ENCODE results near the gene SETDB1.

SETDB1 gene

DNA sequence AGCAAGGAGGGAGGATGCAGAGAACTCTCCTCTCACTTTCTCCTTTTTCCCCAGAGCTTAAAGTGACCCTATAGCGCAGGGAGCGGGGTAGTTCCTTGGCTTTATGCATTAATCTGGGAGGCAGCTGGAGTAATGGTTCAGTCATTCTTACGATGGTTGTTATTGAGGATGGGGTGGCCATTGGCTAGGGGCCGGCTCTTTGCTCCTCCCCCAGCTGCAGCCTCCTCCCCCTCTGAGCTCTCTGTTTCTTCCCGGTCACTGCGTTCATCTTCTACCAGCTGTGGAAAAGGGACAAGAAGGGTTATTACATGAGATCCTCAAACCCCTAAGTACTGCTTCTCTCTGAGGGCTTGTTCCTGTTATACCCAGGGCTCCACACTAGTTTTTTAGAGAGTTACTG is 39.8 kb downstream of the SETDB1 start:
- Histone ChIP-seq H3K36me3 (ENCODE audit: insufficient read depth, low read length) (peaks cover 72% of the 10 kb centered on the region), H3K27me3 (ENCODE audit: insufficient read depth, low read length, poor library complexity, severe bottlenecking) (no peaks in the 10 kb centered on the region), H3K4me1 (ENCODE audit: insufficient read depth, low read length, poor library complexity, severe bottlenecking) (peaks cover 10% of the 10 kb centered on the region), H4K20me1 (ENCODE audit: insufficient read depth, low read length, poor library complexity, severe bottlenecking) (peaks cover 42% of the 10 kb centered on the region), H2AFZ (ENCODE audit: low read length) (no peak overlapping the region), H3K79me2 (ENCODE audit: insufficient read depth, low read length) (peaks cover 36% of the 10 kb centered on the region), H3K9ac (ENCODE audit: low read depth, low read length, poor library complexity, severe bottlenecking) (no peak overlapping the region), H3K4me2 (ENCODE audit: low read depth, low read length, poor library complexity, severe bottlenecking) (no peak overlapping the region), H3K4me3 (ENCODE audit: low read length, poor library complexity, severe bottlenecking) (no peak overlapping the region), H3K9me3 (ENCODE audit: insufficient read depth, low read depth, low read length) (no peaks in the 10 kb centered on the region), H3K9me2 (replicated peaks; ENCODE audit: low read depth, low read length) (no peaks in the 10 kb centered on the region), H3F3A (ENCODE audit: low read depth) (no peaks in the 10 kb centered on the region; the same call in 1 of the 2 replicates)
- TF ChIP-seq EZH2phosphoT487 (IDR thresholded peaks at IDR 0.05; ENCODE audit: borderline replicate concordance) = no peak
- TF ChIP-seq, protein P1, sequence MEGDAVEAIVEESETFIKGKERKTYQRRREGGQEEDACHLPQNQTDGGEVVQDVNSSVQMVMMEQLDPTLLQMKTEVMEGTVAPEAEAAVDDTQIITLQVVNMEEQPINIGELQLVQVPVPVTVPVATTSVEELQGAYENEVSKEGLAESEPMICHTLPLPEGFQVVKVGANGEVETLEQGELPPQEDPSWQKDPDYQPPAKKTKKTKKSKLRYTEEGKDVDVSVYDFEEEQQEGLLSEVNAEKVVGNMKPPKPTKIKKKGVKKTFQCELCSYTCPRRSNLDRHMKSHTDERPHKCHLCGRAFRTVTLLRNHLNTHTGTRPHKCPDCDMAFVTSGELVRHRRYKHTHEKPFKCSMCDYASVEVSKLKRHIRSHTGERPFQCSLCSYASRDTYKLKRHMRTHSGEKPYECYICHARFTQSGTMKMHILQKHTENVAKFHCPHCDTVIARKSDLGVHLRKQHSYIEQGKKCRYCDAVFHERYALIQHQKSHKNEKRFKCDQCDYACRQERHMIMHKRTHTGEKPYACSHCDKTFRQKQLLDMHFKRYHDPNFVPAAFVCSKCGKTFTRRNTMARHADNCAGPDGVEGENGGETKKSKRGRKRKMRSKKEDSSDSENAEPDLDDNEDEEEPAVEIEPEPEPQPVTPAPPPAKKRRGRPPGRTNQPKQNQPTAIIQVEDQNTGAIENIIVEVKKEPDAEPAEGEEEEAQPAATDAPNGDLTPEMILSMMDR (conservative IDR thresholded peaks at IDR 0.05; ENCODE audit: low read length) = no peak

DNA sequence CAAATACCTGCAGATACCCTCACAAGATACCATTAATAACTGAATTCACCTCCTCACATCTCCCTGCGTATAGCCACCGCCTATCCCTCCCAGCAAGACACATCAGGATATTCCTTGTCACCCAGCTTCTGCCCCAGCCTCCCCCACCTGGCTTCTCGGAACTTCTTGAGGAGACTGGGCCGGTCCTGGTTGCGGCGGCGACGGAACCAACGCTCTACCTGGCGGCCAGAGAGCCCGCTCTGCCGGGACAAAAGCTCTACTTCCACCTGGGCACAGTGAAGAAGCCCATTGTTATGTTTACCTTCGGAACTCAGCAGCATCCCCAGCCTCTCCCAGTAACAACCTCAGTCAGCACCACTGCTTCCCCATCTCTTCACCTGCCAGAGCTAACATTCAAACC is 41.8 kb downstream of the SETDB1 start:
- Histone ChIP-seq H3K4me3 (ENCODE audit: low read length, poor library complexity, severe bottlenecking) (no peak overlapping the region), H3K9ac (ENCODE audit: low read depth, low read length, poor library complexity, severe bottlenecking) (no peak overlapping the region), H2AFZ (ENCODE audit: low read length) (no peak overlapping the region), H3K4me2 (ENCODE audit: low read depth, low read length, poor library complexity, severe bottlenecking) (peak overlapping the region; percentile 11), H4K20me1 (ENCODE audit: insufficient read depth, low read length, poor library complexity, severe bottlenecking) (peaks cover 61% of the 10 kb centered on the region), H3K4me1 (ENCODE audit: insufficient read depth, low read length, poor library complexity, severe bottlenecking) (peaks cover 29% of the 10 kb centered on the region), H3K9me2 (replicated peaks; ENCODE audit: low read depth, low read length) (no peaks in the 10 kb centered on the region), H3K9me3 (ENCODE audit: insufficient read depth, low read depth, low read length) (no peaks in the 10 kb centered on the region), H3K27me3 (ENCODE audit: insufficient read depth, low read length, poor library complexity, severe bottlenecking) (no peaks in the 10 kb centered on the region), H3K79me2 (ENCODE audit: insufficient read depth, low read length) (peaks cover 55% of the 10 kb centered on the region), H3K36me3 (ENCODE audit: insufficient read depth, low read length) (peaks cover 57% of the 10 kb centered on the region), H3F3A (ENCODE audit: low read depth) (no peaks in the 10 kb centered on the region)
- TF ChIP-seq, protein P1 (conservative IDR thresholded peaks at IDR 0.05; ENCODE audit: low read length) = no peak
- TF ChIP-seq EZH2phosphoT487 (IDR thresholded peaks at IDR 0.05; ENCODE audit: borderline replicate concordance) = no peak

DNA sequence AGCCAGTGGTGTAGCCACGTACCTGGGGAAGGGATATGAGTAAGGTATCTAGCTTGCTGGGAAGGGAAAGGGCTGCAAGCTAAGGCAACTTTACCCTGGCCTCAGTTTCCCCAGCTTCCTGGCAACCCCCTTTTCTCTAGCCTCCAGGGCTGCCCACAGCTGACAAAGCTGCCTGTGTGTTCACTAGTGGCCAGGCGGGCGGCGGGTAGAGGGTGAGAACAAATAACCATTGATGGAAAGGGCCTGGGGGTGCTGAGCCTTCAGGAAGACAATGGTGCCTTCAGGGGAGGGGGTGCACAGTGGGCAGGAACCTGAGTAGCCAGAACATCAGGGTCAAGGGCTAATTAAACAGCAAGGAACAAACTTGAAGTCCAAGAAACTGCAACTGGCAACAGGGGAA is 42.3 kb downstream of the SETDB1 start:
- Histone ChIP-seq H3K4me1 (ENCODE audit: insufficient read depth, low read length, poor library complexity, severe bottlenecking) (peaks cover 33% of the 10 kb centered on the region), H3K9ac (ENCODE audit: low read depth, low read length, poor library complexity, severe bottlenecking) (no peak overlapping the region), H4K20me1 (ENCODE audit: insufficient read depth, low read length, poor library complexity, severe bottlenecking) (peaks cover 66% of the 10 kb centered on the region), H3F3A (ENCODE audit: low read depth) (no peaks in the 10 kb centered on the region), H3K9me2 (replicated peaks; ENCODE audit: low read depth, low read length) (no peaks in the 10 kb centered on the region), H3K4me2 (ENCODE audit: low read depth, low read length, poor library complexity, severe bottlenecking) (peak overlapping the region; percentile 11), H3K27me3 (ENCODE audit: insufficient read depth, low read length, poor library complexity, severe bottlenecking) (no peaks in the 10 kb centered on the region), H3K9me3 (ENCODE audit: insufficient read depth, low read depth, low read length) (no peaks in the 10 kb centered on the region), H2AFZ (ENCODE audit: low read length) (no peak overlapping the region), H3K36me3 (ENCODE audit: insufficient read depth, low read length) (peaks cover 52% of the 10 kb centered on the region), H3K79me2 (ENCODE audit: insufficient read depth, low read length) (peaks cover 61% of the 10 kb centered on the region), H3K4me3 (ENCODE audit: low read length, poor library complexity, severe bottlenecking) (no peak overlapping the region)
- TF ChIP-seq, protein P1 (conservative IDR thresholded peaks at IDR 0.05; ENCODE audit: low read length) = no peak
- TF ChIP-seq EZH2phosphoT487 (IDR thresholded peaks at IDR 0.05; ENCODE audit: borderline replicate concordance) = no peak

All from Loucy (cell line).